IMR-90 (cell line): ENCODE measurements around the gene PALM3. TPM values are rescaled to one million over a fixed set of nuclear protein-coding genes. Genes with fewer than 3 reads are reported as not detected.

Experiments used
- BHLHE40 ChIP-seq: fragments of 150-350 bp; IDR thresholded peaks from 2 replicates; pipeline ENCODE4 v1.6.1; 2016; ENCODE audit warnings: mild to moderate bottlenecking, low read depth, low read length
- CHD1 ChIP-seq: IDR thresholded peaks from 2 replicates; pipeline ENCODE4 v1.6.1; 2012; ENCODE audit warnings: low read depth, low read length, improper control_type of control experiment
- NFE2L2 ChIP-seq: fragments of 150-350 bp; IDR thresholded peaks from 2 replicates; pipeline ENCODE4 v1.6.1; 2016; ENCODE audit warnings: low read depth, mild to moderate bottlenecking, low read length
- RAD21 ChIP-seq: IDR thresholded peaks from 2 replicates; pipeline ENCODE4 v1.6.1; 2012; ENCODE audit warnings: low read length, improper control_type of control experiment
- polyA plus RNA-seq, 3 experiments: library from polyadenylated mRNA; depleted of rRNA; stranded (reverse); fragments of >200 nt; gene quantifications; 2 replicates each; pipeline ENCODE4 v1.2.3, GENCODE V29; 2012; ENCODE audit warnings: low replicate concordance in 1 of 3
- total RNA-seq: library from RNA; depleted of rRNA; stranded (reverse); fragments of >200 nt; gene quantifications from 2 replicates; pipeline ENCODE4 v1.2.3, GENCODE V29; 2012
- TF ChIP-seq, protein P1 (sequence below): fragments of 150-350 bp; IDR thresholded peaks from 2 replicates; pipeline ENCODE4 v1.6.1; 2017; ENCODE audit warnings: mild to moderate bottlenecking, antibody characterized with exemption, low read length, low read depth

Gene PALM3
- total and polyA plus RNA-seq, 2 of the 4 experiments (the other 2 are of a cell fraction): 0.18 to 0.84 TPM

DNA sequence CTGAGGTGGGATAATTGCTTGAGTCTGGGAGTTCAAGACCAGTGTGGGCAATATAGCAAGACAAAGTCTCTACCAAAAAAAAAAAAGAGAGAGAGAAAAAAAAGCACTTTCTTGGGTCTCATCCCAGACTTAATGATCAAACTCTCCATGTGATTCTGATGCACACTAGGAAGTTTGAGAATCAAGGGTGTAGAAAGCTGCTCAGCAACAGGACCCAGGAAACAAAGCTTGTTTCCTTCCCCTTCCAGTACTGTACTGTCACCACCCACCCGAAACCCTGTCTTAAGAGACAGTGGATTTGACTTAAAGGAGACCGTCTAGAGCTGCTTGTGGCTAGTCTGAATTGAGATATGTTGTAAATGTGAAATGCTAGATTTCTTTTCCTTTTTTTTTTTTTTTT is 16.5 kb upstream of the PALM3 start (continued):
- TF ChIP-seq, protein P1, sequence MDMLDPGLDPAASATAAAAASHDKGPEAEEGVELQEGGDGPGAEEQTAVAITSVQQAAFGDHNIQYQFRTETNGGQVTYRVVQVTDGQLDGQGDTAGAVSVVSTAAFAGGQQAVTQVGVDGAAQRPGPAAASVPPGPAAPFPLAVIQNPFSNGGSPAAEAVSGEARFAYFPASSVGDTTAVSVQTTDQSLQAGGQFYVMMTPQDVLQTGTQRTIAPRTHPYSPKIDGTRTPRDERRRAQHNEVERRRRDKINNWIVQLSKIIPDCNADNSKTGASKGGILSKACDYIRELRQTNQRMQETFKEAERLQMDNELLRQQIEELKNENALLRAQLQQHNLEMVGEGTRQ: no peak
- TF ChIP-seq RAD21 (no peak), NFE2L2 (no peak), BHLHE40 (no peak), CHD1 (no peak)
